ENCODE results near the gene GNAQ. TPM values are rescaled to one million over a fixed set of nuclear protein-coding genes. Genes with fewer than 3 reads are reported as not detected.

The GNAQ gene
- total RNA-seq, 6 donors from 2014 or later: 50.3 to 117 (median 94.3) TPM

- no peaks in the 10 kb centered on the region for H3K27me3 ChIP-seq
- H3K4me1 ChIP-seq: peaks cover 0 to 3% (median 3%) of the 10 kb centered on the region in 4 donors
- no peak overlapping the region for H3K4me3 ChIP-seq
- no peaks in the 10 kb centered on the region for H3K9me3 ChIP-seq
- ATAC-seq (ENCODE audit: low FRiP score in 2 of 2): no peak
- DNase-seq: no peak
- TF ChIP-seq EP300 (IDR thresholded peaks at IDR 0.05) (peak in 1 of 4 donors; percentile 6), CTCF (IDR thresholded peaks at IDR 0.05) (no peak), POLR2AphosphoS5 (IDR thresholded peaks at IDR 0.05) (no peak)
- H3K27ac ChIP-seq: no peak overlapping the region
- no peaks in the 10 kb centered on the region for H3K36me3 ChIP-seq
- 71 to 80% methylated on average over 1 of the region's 1 CpG for WGBS, 2 donors
These were observed 9.1 kb upstream of the GNAQ start for GRCh38 chr9:78040726-78041125.

- Histone ChIP-seq H3K36me3 (no peaks in the 10 kb centered on the region), H3K9me3 (no peaks in the 10 kb centered on the region), H3K4me3 (no peak overlapping the region), H3K4me1 (peaks cover 14 to 22% (median 17%) of the 10 kb centered on the region in 4 donors), H3K27me3 (no peaks in the 10 kb centered on the region), H3K27ac (no peak overlapping the region)
- no peak for DNase-seq
- 65 to 78% methylated on average over 4 of the region's 4 CpGs for WGBS, 2 donors
- TF ChIP-seq POLR2AphosphoS5 (IDR thresholded peaks at IDR 0.05): no peak
- TF ChIP-seq EP300 (IDR thresholded peaks at IDR 0.05): no peak
- TF ChIP-seq POLR2A (IDR thresholded peaks at IDR 0.05): no peak
- TF ChIP-seq CTCF (IDR thresholded peaks at IDR 0.05): no peak
- ATAC-seq (ENCODE audit: low FRiP score in 2 of 2): no peak
These were observed 7.1 kb upstream of the GNAQ start for GRCh38 chr9:78038620-78039300.

GRCh38 chr9:78035383-78035993 lies 3.9 kb upstream of the GNAQ start:
- H3K27me3 ChIP-seq: no peaks in the 10 kb centered on the region
- H3K36me3 ChIP-seq: no peaks in the 10 kb centered on the region
- peaks cover 21 to 34% (median 26%) of the 10 kb centered on the region in 4 donors for H3K4me1 ChIP-seq
- TF ChIP-seq POLR2A (IDR thresholded peaks at IDR 0.05): no peak
- TF ChIP-seq POLR2AphosphoS5 (IDR thresholded peaks at IDR 0.05): no peak
- TF ChIP-seq CTCF (IDR thresholded peaks at IDR 0.05): peak; percentile 66 to 80 (median 78)
- TF ChIP-seq EP300 (IDR thresholded peaks at IDR 0.05): no peak
- ATAC-seq (ENCODE audit: low FRiP score in 2 of 2) (peak; percentile 55 to 58), DNase-seq (peak in 1 of 2 donors; percentile 79)
- no peak overlapping the region for H3K4me3 ChIP-seq
- WGBS, 2 donors: 22 to 25% methylated on average over 10 of the region's 10 CpGs
- H3K9me3 ChIP-seq: no peaks in the 10 kb centered on the region
- peak overlapping the region in 2 of 4 donors; percentile 95 to 100 for H3K27ac ChIP-seq

- H3K36me3 ChIP-seq: no peaks in the 10 kb centered on the region
- no peaks in the 10 kb centered on the region for H3K27me3 ChIP-seq
- WGBS, 2 donors: 63 to 67% methylated on average over 2 of the region's 2 CpGs
- no peak overlapping the region for H3K4me3 ChIP-seq
- DNase-seq (no peak), ATAC-seq (ENCODE audit: low FRiP score in 2 of 2) (no peak)
- H3K27ac ChIP-seq: peak overlapping the region; percentile 95 to 100 (median 96)
- H3K9me3 ChIP-seq: no peaks in the 10 kb centered on the region
- peaks cover 21 to 46% (median 26%) of the 10 kb centered on the region in 4 donors for H3K4me1 ChIP-seq
- no peak for TF ChIP-seq POLR2A (IDR thresholded peaks at IDR 0.05)
- no peak for TF ChIP-seq CTCF (IDR thresholded peaks at IDR 0.05)
- TF ChIP-seq EP300 (IDR thresholded peaks at IDR 0.05): no peak
- no peak for TF ChIP-seq POLR2AphosphoS5 (IDR thresholded peaks at IDR 0.05)
These were observed 2.3 kb upstream of the GNAQ start for GRCh38 chr9:78033870-78034269.

Measured in upper lobe of left lung (tissue), 6 donors.